ENCODE results near the gene CPED1. TPM values are rescaled to one million over a fixed set of nuclear protein-coding genes. Genes with fewer than 3 reads are reported as not detected.

Gene CPED1
- total RNA-seq, 2 donors from 2014 or later: 5.3 to 7.3 TPM

DNA sequence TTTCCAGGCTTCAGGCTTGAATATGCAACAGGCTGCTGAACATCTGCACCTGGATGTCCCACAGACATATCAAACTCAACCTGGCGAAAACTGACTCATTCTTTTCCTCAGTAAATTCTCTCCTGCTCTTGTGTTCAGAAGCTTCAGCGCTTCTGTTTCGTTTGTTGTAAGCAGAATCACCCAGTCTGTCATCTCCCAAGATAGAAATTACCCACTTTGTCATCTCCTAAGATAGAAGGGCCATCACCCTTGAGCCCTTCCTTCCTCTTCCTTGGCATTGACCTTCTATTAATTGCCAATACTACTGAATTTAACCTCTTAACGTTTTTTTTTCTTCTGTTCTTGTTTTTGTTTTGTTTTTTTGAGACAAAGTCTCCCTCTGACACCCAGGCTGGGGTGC, 59.7 kb downstream of the CPED1 start:
- Histone ChIP-seq H3K9me3 (no peaks in the 10 kb centered on the region), H3K4me1 (no peaks in the 10 kb centered on the region), H3K4me3 (no peak overlapping the region), H3K27ac (no peak overlapping the region), H3K36me3 (replicated peaks in 1 of 2; ENCODE audit: insufficient read depth in 1 of 2, low read depth in 2 of 2) (no peaks in the 10 kb centered on the region), H3K27me3 (no peaks in the 10 kb centered on the region)
- no peak for ATAC-seq
- TF ChIP-seq, protein P1, sequence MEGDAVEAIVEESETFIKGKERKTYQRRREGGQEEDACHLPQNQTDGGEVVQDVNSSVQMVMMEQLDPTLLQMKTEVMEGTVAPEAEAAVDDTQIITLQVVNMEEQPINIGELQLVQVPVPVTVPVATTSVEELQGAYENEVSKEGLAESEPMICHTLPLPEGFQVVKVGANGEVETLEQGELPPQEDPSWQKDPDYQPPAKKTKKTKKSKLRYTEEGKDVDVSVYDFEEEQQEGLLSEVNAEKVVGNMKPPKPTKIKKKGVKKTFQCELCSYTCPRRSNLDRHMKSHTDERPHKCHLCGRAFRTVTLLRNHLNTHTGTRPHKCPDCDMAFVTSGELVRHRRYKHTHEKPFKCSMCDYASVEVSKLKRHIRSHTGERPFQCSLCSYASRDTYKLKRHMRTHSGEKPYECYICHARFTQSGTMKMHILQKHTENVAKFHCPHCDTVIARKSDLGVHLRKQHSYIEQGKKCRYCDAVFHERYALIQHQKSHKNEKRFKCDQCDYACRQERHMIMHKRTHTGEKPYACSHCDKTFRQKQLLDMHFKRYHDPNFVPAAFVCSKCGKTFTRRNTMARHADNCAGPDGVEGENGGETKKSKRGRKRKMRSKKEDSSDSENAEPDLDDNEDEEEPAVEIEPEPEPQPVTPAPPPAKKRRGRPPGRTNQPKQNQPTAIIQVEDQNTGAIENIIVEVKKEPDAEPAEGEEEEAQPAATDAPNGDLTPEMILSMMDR (IDR thresholded peaks at IDR 0.05): no peak
- TF ChIP-seq POLR2A (IDR thresholded peaks at IDR 0.05): no peak
- DNase-seq: no peak
- intact Hi-C loops (cut with DNase I): no loop called here
- 55 to 57% methylated on average over 4 of the region's 4 CpGs for WGBS, 2 donors

DNA sequence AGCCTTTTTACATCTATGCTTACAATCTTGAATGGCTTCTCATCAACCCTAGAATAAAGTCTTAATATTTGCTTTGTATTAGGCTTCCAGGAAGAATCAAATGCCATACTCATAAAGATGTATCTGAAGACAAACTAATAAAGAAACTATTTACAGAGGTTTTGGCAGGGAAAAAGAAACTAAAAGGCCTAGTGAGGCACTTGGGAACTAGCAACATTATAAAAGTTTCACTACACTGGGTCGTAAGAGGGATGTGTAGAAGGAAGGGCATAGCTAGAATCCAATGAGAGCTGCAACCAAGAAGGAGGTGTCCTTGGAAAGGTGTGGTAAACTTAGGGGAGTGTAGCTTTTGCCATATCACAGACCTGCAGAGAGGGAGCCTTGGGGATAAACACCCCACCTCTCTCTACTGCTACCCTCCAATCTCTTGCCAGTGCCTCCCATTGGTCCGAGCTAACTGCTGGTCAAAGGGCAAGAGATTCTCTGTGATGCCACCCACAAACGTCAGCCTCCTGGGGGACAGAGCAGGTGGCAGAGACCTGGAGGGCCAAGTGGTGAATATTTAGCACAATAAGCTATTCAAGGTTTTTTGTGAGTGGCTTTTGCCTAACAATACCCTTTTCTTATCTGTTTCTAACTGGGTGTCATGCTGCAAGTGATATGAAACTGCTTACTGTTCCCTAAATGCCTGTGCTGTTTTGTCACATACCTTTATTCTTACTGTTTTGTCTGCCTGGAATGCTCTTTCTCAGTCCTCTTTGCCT, 60.7 kb downstream of the CPED1 start:
- no peak overlapping the region for H3K4me3 ChIP-seq
- 60 to 61% methylated on average over 3 of the region's 3 CpGs for WGBS, 2 donors
- no peak overlapping the region for H3K27ac ChIP-seq
- TF ChIP-seq POLR2A (IDR thresholded peaks at IDR 0.05): no peak
- TF ChIP-seq, protein P1 (IDR thresholded peaks at IDR 0.05): no peak
- no peaks in the 10 kb centered on the region for H3K36me3 ChIP-seq (replicated peaks in 1 of 2; ENCODE audit: insufficient read depth in 1 of 2, low read depth in 2 of 2)
- ATAC-seq (no peak), DNase-seq (no peak)
- H3K9me3 ChIP-seq: no peaks in the 10 kb centered on the region
- intact Hi-C loops (cut with DNase I): no loop called here
- H3K4me1 ChIP-seq: no peaks in the 10 kb centered on the region
- no peaks in the 10 kb centered on the region for H3K27me3 ChIP-seq

DNA sequence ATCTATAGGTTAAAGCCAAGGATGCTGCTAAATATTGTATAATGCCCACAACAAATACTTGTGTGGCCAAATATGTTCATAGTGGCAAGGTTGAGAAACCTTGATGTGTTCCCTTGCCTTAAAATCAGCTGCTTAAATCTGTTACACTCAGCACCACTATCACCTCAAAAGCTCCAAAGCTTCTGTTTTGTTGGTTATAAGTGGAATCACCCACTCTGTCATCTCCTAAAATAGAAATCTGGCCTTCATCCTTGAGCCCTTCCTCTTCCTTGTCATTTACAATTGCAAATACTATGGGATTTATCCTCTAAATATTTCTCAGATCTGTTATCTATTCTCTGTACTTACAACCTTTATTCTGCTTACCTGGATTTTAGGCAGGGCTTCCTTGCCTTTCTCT, 61.4 kb downstream of the CPED1 start:
- no peak for DNase-seq
- no peak overlapping the region for H3K27ac ChIP-seq
- no peaks in the 10 kb centered on the region for H3K36me3 ChIP-seq (replicated peaks in 1 of 2; ENCODE audit: insufficient read depth in 1 of 2, low read depth in 2 of 2)
- H3K9me3 ChIP-seq: no peaks in the 10 kb centered on the region
- intact Hi-C loops (cut with DNase I): no loop called here
- no peaks in the 10 kb centered on the region for H3K27me3 ChIP-seq
- no peak overlapping the region for H3K4me3 ChIP-seq
- ATAC-seq: no peak
- no peaks in the 10 kb centered on the region for H3K4me1 ChIP-seq
- TF ChIP-seq POLR2A (IDR thresholded peaks at IDR 0.05): no peak
- TF ChIP-seq, protein P1 (IDR thresholded peaks at IDR 0.05): no peak

DNA sequence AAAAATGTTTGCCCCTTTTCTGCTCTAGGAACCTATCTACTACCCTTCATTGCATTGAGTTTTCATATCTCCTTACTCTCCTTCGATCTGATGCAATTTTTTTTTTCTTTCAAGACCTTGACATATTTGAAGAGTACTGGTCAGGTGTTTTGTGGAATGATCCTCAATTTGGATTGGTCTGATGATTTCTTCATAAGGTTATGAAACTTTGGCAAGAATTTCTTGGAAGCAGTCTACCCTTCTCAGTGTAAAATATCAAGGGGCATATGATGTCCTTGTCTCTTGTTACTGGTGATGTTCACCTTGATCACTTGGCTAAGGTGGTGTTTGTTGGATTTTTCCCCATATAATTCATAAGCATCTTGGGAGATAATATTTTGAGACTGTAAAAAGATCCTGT, 64.7 kb downstream of the CPED1 start:
- no peak for ATAC-seq
- H3K4me3 ChIP-seq: no peak overlapping the region
- no peaks in the 10 kb centered on the region for H3K9me3 ChIP-seq
- no peak overlapping the region for H3K27ac ChIP-seq
- 63 to 65% methylated on average over 1 of the region's 1 CpG for WGBS, 2 donors
- TF ChIP-seq, protein P1 (IDR thresholded peaks at IDR 0.05): no peak
- no peak for TF ChIP-seq POLR2A (IDR thresholded peaks at IDR 0.05)
- no peaks in the 10 kb centered on the region for H3K27me3 ChIP-seq
- no peaks in the 10 kb centered on the region for H3K4me1 ChIP-seq
- DNase-seq: no peak
- H3K36me3 ChIP-seq (replicated peaks in 1 of 2; ENCODE audit: insufficient read depth in 1 of 2, low read depth in 2 of 2): no peaks in the 10 kb centered on the region
- intact Hi-C loops (cut with DNase I): no loop called here

DNA sequence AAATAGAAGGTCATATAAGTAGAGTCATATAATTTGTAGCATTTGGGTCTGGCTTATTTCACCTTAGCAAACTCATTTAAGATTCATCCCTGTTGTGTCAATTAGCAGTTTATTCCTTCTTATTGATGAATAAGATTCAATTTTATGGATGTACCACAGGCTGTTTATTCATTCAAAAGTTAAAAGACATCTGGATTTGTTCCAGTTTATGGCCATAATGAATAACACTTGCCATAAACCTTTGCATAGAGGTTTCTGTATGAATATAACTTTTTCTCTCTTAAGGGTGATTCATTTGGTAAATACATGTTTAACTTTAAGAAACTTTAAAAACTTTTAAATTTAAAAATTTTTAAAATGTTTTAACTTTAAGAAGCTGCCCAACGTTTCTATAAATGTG, 66.4 kb downstream of the CPED1 start:
- H3K36me3 ChIP-seq (replicated peaks in 1 of 2; ENCODE audit: insufficient read depth in 1 of 2, low read depth in 2 of 2): no peaks in the 10 kb centered on the region
- no peak for DNase-seq

More for the DNA sequence above, 66.4 kb downstream of the CPED1 start:
- WGBS, 2 donors: 41 to 48% methylated on average over 1 of the region's 1 CpG
- no peaks in the 10 kb centered on the region for H3K9me3 ChIP-seq
- H3K27ac ChIP-seq: no peak overlapping the region
- H3K4me1 ChIP-seq: no peaks in the 10 kb centered on the region
- H3K27me3 ChIP-seq: no peaks in the 10 kb centered on the region
- TF ChIP-seq POLR2A (IDR thresholded peaks at IDR 0.05): no peak
- TF ChIP-seq, protein P1 (IDR thresholded peaks at IDR 0.05): no peak
- no peak for ATAC-seq
- H3K4me3 ChIP-seq: no peak overlapping the region
- intact Hi-C loops (cut with DNase I): no loop called here

All from body of pancreas (tissue), 4 donors.